Measurements from ENCODE around the gene IGFL1. TPM values are rescaled to one million over a fixed set of nuclear protein-coding genes. Genes with fewer than 3 reads are reported as not detected.

IGFL1 gene
- total RNA-seq, 1 experiment from 2014 or later: not detected

DNA sequence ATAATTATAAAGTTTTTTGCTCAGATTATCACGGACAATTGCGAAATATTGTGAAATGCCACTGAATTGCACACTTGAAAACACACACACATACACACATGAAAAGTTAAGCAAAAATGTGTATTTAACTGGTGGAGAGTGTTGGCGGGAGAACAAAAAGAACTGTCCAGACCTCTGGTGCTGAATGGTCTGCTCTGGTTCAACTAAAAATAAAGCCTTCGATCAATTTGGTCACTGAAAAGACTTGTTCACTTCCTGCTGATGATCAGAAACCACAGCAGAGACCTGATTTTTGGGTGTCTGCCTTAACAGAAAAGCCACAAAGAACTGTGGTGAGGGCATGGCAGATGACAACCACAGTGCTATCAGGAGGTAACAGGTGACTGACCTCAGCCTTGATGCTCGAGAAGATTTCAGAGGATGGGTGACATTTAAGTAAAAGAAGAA lies 4.0 kb upstream of the IGFL1 start:
- intact Hi-C loops (cut with micrococcal nuclease): no loop called here
- no peak overlapping the region for H2AFZ ChIP-seq (ENCODE audit: low read depth, low read length, poor library complexity, severe bottlenecking)
- H4K20me1 ChIP-seq (ENCODE audit: insufficient read depth): no peaks in the 10 kb centered on the region
- no peak overlapping the region for H3K4me2 ChIP-seq (ENCODE audit: low read length)
- H3K79me2 ChIP-seq (ENCODE audit: insufficient read depth, low read length): no peaks in the 10 kb centered on the region
- ChIA-PET CTCF (interaction anchor here (1.4 kb wide), 1 partner anchor 147 kb away, joined by 3 read pairs; no protein-coding TSS in a partner anchor), RAD21 (ENCODE audit: low non-redundant PET in 1 of 2, low total read pairs in 2 of 2, uncharacterized antibody in 2 of 2, unreplicated experiment in 2 of 2) (no interaction called here), POLR2A (no interaction called here)
- peaks cover 88% of the 10 kb centered on the region for H3K27me3 ChIP-seq (ENCODE audit: insufficient read depth, low read length)
- TF ChIP-seq, protein P1, sequence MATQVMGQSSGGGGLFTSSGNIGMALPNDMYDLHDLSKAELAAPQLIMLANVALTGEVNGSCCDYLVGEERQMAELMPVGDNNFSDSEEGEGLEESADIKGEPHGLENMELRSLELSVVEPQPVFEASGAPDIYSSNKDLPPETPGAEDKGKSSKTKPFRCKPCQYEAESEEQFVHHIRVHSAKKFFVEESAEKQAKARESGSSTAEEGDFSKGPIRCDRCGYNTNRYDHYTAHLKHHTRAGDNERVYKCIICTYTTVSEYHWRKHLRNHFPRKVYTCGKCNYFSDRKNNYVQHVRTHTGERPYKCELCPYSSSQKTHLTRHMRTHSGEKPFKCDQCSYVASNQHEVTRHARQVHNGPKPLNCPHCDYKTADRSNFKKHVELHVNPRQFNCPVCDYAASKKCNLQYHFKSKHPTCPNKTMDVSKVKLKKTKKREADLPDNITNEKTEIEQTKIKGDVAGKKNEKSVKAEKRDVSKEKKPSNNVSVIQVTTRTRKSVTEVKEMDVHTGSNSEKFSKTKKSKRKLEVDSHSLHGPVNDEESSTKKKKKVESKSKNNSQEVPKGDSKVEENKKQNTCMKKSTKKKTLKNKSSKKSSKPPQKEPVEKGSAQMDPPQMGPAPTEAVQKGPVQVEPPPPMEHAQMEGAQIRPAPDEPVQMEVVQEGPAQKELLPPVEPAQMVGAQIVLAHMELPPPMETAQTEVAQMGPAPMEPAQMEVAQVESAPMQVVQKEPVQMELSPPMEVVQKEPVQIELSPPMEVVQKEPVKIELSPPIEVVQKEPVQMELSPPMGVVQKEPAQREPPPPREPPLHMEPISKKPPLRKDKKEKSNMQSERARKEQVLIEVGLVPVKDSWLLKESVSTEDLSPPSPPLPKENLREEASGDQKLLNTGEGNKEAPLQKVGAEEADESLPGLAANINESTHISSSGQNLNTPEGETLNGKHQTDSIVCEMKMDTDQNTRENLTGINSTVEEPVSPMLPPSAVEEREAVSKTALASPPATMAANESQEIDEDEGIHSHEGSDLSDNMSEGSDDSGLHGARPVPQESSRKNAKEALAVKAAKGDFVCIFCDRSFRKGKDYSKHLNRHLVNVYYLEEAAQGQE (IDR thresholded peaks at IDR 0.05; ENCODE audit: low read depth): peak; percentile 67
- no peak for TF ChIP-seq MAX (IDR thresholded peaks at IDR 0.05)
- peak; percentile 49 for TF ChIP-seq TCF7L2 (IDR thresholded peaks at IDR 0.05; ENCODE audit: borderline replicate concordance, extremely low read depth, insufficient read depth, insufficient read length)
- no peaks in the 10 kb centered on the region for H3K4me1 ChIP-seq (ENCODE audit: control insufficient read depth in 1 of 2, insufficient read depth in 2 of 2, low read length in 2 of 2)
- BruUV-seq (replicated peaks): no TSS peak
- no peak overlapping the region for H3K27ac ChIP-seq (ENCODE audit: low read depth, low read length)
- no peak overlapping the region for H3K4me3 ChIP-seq (replicated peaks in 1 of 2; ENCODE audit: low read depth in 1 of 2, low read length in 2 of 2)
- H3K36me3 ChIP-seq (ENCODE audit: control insufficient read depth in 1 of 2, insufficient read depth in 2 of 2, low read length in 2 of 2): no peaks in the 10 kb centered on the region
- no peaks in the 10 kb centered on the region for H3K9me2 ChIP-seq (ENCODE audit: insufficient read depth)
- H3K9ac ChIP-seq (ENCODE audit: low read length): no peak overlapping the region
- H3K9me3 ChIP-seq (ENCODE audit: control insufficient read depth in 1 of 2, insufficient read depth in 1 of 2, low read depth in 1 of 2, low read length in 2 of 2): no peaks in the 10 kb centered on the region
- ATAC-seq (no peak), DNase-seq (ENCODE audit: low read depth, low spot score) (no peak)

GRCh38 chr19:46226438-46226973 lies 3.0 kb upstream of the IGFL1 start:
- Histone ChIP-seq H3K27ac (ENCODE audit: low read depth, low read length) (no peak overlapping the region), H4K20me1 (ENCODE audit: insufficient read depth) (no peaks in the 10 kb centered on the region), H3K9me2 (ENCODE audit: insufficient read depth) (no peaks in the 10 kb centered on the region), H3K36me3 (ENCODE audit: control insufficient read depth in 1 of 2, insufficient read depth in 2 of 2, low read length in 2 of 2) (no peaks in the 10 kb centered on the region), H3K27me3 (ENCODE audit: insufficient read depth, low read length) (peaks cover 88% of the 10 kb centered on the region), H2AFZ (ENCODE audit: low read depth, low read length, poor library complexity, severe bottlenecking) (no peak overlapping the region), H3K9ac (ENCODE audit: low read length) (no peak overlapping the region), H3K79me2 (ENCODE audit: insufficient read depth, low read length) (no peaks in the 10 kb centered on the region), H3K4me2 (ENCODE audit: low read length) (no peak overlapping the region), H3K9me3 (ENCODE audit: control insufficient read depth in 1 of 2, insufficient read depth in 1 of 2, low read depth in 1 of 2, low read length in 2 of 2) (no peaks in the 10 kb centered on the region), H3K4me3 (replicated peaks in 1 of 2; ENCODE audit: low read depth in 1 of 2, low read length in 2 of 2) (no peak overlapping the region), H3K4me1 (ENCODE audit: control insufficient read depth in 1 of 2, insufficient read depth in 2 of 2, low read length in 2 of 2) (no peaks in the 10 kb centered on the region)
- no TSS peak for BruUV-seq (replicated peaks)
- ChIA-PET RAD21 (ENCODE audit: low non-redundant PET in 1 of 2, low total read pairs in 2 of 2, uncharacterized antibody in 2 of 2, unreplicated experiment in 2 of 2) (no interaction called here), CTCF (interaction anchor here (1.4 kb wide), 1 partner anchor 148 kb away, joined by 3 read pairs; no protein-coding TSS in a partner anchor), POLR2A (no interaction called here)
- no peak for DNase-seq (ENCODE audit: low read depth, low spot score)
- ATAC-seq: no peak
- intact Hi-C loops (cut with micrococcal nuclease): no loop called here
- no peak for TF ChIP-seq ZFX (IDR thresholded peaks at IDR 0.05)
- no peak for TF ChIP-seq POLR2AphosphoS5 (IDR thresholded peaks at IDR 0.05; ENCODE audit: low read depth, low read length)
- no peak for TF ChIP-seq RAD21 (IDR thresholded peaks at IDR 0.05; ENCODE audit: low read depth)
- no peak for TF ChIP-seq CBX3 (IDR thresholded peaks at IDR 0.05; ENCODE audit: low read depth)
- no peak for TF ChIP-seq SRF (IDR thresholded peaks at IDR 0.05; ENCODE audit: low read depth)
- TF ChIP-seq EZH2phosphoT487 (IDR thresholded peaks at IDR 0.05; ENCODE audit: borderline replicate concordance): no peak
- TF ChIP-seq ATF3 (IDR thresholded peaks at IDR 0.05): no peak
- TF ChIP-seq ELF1 (IDR thresholded peaks at IDR 0.05; ENCODE audit: borderline replicate concordance, low read depth): no peak
- TF ChIP-seq CTCF (IDR thresholded peaks at IDR 0.05 in 2 of 3, conservative IDR thresholded peaks at IDR 0.05 in 1 of 3; ENCODE audit: borderline replicate concordance in 1 of 3, insufficient read depth in 1 of 3, low read depth in 2 of 3, low read length in 2 of 3): no peak
- TF ChIP-seq FOSL1 (IDR thresholded peaks at IDR 0.05; ENCODE audit: low read depth): no peak
- no peak for TF ChIP-seq SIN3A (IDR thresholded peaks at IDR 0.05; ENCODE audit: low read depth)
- TF ChIP-seq YY1 (IDR thresholded peaks at IDR 0.05; ENCODE audit: extremely low read depth, insufficient replicate concordance, low read depth, low read length): no peak
- TF ChIP-seq JUND (IDR thresholded peaks at IDR 0.05): no peak
